ENCODE results near the gene CC2D1B.
"Not testable (repeated sequence)": the region's sequence is repeated elsewhere in the genome, so short reads cannot be mapped to it uniquely, and the experiment has no call there.

The CC2D1B gene, protein sequence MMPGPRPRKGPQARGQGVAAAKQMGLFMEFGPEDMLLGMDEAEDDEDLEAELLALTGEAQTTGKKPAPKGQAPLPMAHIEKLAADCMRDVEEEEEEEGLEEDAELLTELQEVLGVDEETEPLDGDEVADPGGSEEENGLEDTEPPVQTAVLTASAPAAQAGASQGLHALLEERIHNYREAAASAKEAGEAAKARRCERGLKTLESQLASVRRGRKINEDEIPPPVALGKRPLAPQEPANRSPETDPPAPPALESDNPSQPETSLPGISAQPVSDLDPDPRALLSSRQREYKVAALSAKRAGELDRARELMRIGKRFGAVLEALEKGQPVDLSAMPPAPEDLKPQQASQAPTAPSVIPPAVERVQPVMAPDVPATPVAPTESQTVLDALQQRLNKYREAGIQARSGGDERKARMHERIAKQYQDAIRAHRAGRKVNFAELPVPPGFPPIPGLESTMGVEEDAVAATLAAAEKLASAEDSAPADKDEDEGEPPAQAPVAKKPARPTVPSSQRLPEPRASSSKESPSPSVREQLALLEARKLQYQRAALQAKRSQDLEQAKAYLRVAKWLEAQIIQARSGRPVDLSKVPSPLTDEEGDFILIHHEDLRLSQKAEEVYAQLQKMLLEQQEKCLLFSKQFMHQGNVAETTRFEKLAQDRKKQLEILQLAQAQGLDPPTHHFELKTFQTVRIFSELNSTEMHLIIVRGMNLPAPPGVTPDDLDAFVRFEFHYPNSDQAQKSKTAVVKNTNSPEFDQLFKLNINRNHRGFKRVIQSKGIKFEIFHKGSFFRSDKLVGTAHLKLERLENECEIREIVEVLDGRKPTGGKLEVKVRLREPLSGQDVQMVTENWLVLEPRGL

DNA sequence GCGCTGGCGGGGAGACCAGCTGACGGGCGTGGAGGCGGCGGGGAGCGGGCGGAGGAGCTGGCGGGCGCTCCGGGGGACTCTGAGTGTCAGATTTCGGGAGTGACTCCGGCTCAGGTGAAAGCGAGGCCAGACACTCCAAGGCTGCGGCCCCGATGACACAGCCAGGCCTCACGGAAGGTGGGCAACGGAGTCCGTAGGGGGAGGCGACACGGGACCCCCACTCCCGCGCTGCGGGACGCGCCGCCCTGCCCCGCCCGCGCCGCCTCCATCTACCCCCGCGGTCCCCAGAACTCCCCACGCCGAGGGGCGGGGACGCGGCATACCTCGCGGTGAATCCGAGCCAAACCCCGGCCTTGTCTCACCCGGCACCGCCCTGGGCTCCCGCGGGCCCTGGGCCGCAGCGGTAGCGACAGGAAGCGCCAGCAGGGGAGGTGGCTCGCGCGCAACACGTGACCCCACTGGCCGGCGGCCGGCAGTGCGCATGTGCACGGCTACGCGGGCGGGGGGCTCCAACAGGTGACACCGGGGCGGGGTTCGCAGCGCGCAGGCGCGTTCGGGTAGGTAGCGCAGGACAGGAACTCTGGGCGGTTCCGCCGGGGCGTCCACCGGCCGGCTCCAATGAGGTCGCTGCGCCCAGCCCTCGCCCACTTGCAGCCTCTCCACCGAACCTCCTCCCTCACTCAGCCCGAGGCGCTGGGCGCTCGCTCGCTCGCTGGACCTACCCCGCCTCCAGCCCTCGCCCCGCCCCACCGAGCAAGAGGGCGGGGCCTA, at the start of gene CC2D1B:
CC2D1B (minus strand) TSS at position 460 of the 771 bp plus-strand sequence. CDS start 1,585 bp downstream, outside the sequence.
- peak; percentile 100 for DNase-seq

- DNase-seq = no peak
Measured at GRCh38 chr1:52414942-52415341, 48.9 kb upstream of the CC2D1B start.

DNA sequence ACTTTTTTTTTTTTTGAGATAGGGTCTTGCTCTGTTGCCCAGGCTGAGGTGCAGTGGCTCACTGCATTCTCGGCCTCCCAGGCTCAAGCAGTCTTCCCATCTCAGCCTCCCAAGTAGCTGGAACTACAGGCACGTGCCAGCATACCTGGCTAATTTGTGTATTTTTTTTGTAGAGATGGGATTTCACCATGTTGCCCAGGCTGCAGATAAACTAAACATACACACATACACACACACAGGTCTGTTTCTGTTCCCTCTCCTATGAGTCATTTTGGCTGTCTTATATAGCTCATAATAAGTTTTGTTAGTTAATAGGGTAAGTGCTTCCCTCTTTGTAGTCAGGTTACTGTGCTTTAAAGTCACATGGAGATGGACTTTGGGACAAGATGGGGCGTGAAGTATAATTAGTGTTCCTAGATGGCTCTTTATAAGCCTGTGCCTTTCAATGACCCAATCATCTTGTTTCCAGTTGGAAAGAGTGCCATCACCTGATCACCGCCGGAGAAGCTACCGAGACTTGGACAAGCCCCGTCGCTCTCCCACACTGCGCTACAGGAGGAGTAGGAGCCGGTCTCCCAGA, 47.5 kb upstream of the CC2D1B start:
- DNase-seq = no peak

GRCh38 chr1:52404975-52405338, 39.0 kb upstream of the CC2D1B start:
- DNase-seq = no peak

- DNase-seq = peak; percentile 98
Measured at GRCh38 chr1:52404116-52404974, 38.3 kb upstream of the CC2D1B start, which contains the start of the genes ORC1 and PRPF38A. TSS of gene ORC1 (minus strand) at chr1:52404423. CDS start at chr1:52402223, 2,200 bp downstream. TSS of gene PRPF38A (plus strand) at chr1:52404602. CDS start at chr1:52404750, 148 bp downstream.

- peak; percentile 78 for DNase-seq
Measured at GRCh38 chr1:52403566-52404115, 37.6 kb upstream of the CC2D1B start.

- DNase-seq = no peak
Measured at GRCh38 chr1:52402860-52403240, 36.8 kb upstream of the CC2D1B start.

- DNase-seq = no peak
Measured at GRCh38 chr1:52400131-52400530, 34.1 kb upstream of the CC2D1B start.

GRCh38 chr1:52399629-52400028, 33.6 kb upstream of the CC2D1B start:
- no peak for DNase-seq

- no peak for DNase-seq
Measured at GRCh38 chr1:52393174-52393573, 27.2 kb upstream of the CC2D1B start.

GRCh38 chr1:52386458-52386857, 20.5 kb upstream of the CC2D1B start:
- DNase-seq = peak; percentile 89

GRCh38 chr1:52385376-52385775, 19.4 kb upstream of the CC2D1B start:
- DNase-seq = no peak

GRCh38 chr1:52369851-52370250, 3.8 kb upstream of the CC2D1B start:
- DNase-seq = not testable (repeated sequence)

DNA sequence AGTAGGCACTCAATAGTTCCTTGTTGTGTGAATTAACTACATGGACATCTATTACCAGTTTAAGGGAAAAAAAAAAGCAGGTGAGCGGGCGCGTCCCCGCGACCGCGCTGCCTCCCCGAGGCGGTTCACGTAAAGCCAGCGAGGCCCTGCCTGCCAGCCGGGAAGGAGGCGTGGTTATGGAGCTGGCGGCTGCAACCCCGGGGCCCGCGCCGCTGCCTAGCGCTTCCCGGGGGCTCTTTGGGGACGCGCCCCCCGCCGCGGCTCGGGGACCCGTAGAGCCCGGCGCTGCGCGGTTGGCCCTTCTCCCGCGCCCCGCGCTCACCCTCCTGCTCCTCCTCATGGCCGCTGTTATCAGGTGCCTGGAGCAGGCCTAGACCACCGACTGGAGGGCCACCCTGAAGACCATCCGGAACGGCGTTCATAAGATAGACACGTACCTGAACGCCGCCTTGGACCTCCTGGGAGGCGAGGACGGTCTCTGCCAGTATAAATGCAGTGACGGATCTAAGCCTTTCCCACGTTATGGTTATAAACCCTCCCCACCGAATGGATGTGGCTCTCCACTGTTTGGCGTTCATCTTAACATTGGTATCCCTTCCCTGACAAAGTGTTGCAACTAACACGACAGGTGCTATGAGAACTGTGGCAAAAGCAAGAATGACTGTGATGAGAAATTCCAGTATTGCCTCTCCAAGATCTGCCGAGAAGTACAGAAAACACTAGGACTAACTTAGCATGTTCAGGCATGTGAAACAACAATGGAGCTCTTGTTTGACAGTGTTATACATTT, 2.6 kb upstream of the CC2D1B start:
- peak; percentile 83 for DNase-seq

- no peak for DNase-seq
Measured at GRCh38 chr1:52367272-52367671, 1.3 kb upstream of the CC2D1B start.

GRCh38 chr1:52366517-52366827, 467 bp upstream of the CC2D1B start:
- DNase-seq = no peak

GRCh38 chr1:52365071-52365745, 797 bp downstream of the CC2D1B start:
- DNase-seq = peak; percentile 83

- no peak for DNase-seq
Measured at GRCh38 chr1:52364235-52364839, 1.7 kb downstream of the CC2D1B start.

DNA sequence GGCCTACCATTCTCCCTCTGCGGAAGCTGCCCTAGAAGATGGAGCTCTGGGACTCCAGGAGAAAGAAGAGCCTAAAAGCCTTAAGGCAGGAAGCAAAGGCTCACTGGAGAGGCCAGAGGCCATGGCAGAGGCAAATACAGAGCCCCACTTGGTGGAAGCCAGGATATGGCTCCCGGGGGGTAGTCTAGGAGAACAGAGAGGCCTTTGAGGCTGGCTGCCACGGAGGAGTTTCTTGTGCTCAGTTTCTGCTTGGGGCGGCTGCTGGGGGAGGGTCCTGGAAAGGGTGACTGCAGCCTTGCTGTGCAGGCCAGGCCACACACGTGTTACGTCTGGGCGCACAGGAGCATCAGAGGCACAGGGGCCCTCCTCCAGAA, 5.4 kb downstream of the CC2D1B start:
- DNase-seq = no peak

Measured in islet precursor cell (in vitro differentiated cells).